ENCODE data around the gene RHBDL1. TPM values are rescaled to one million over a fixed set of nuclear protein-coding genes. Genes with fewer than 3 reads are reported as not detected.

The RHBDL1 gene
- total and polyA plus RNA-seq, 2 of the 8 experiments (the other 6 are each of a cell fraction or from before 2014, with no cell fraction given) = 4.0 to 8.1 TPM

DNA sequence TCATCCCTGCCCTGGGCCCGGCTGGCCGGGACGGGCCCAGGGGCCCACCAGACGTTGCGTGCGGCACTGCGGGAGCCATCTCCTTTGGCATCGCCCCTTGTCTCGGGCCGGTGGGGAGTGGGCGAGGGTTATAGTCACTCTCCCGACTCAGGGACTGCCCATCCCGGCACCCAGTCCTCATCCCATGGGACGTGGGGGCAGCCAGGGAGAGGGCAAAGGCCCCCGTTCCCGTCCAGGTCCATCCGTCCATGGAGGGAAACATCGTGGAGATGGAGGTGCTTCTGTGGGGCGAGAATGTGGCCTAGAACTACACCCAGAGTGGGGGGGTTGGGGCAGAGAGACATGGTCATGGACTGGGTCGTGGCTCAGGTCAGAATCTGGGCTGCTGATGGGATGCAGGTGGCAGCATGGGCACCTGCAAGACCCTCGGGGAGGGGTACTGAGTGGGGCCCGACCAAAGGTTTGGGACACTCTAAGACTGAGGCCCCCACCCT, 28.7 kb upstream of the RHBDL1 start (continued):
- TF ChIP-seq TAF7 (optimal IDR thresholded peaks at IDR 0.05; ENCODE audit: borderline replicate concordance, low read depth, low read length) (no peak), RFX5 (IDR thresholded peaks at IDR 0.05; ENCODE audit: borderline replicate concordance, low read depth, low read length) (no peak)
